MM.1S (cell line): ENCODE data around the gene RASGEF1C.

Experiments
- DNase-seq: peaks from one replicate; pipeline ENCODE4 v3.0.0-alpha.2; 2015
- H2AFZ ChIP-seq: fragments of 300-600 bp; sonication (generic); 2 replicates; pipeline ENCODE4 v1.6.0; 2016; ENCODE audit warnings: antibody characterized with exemption, low read length
- H3F3A ChIP-seq: fragments of 300-600 bp; sonication (generic); 2 replicates; pipeline ENCODE4 v1.6.1; 2016; ENCODE audit warnings: mild to moderate bottlenecking, antibody characterized with exemption, low read length, moderate library complexity, mixed read lengths; ENCODE audit not compliant: insufficient read depth
- H3K27ac ChIP-seq: fragments of 300-600 bp; sonication (generic); 2 replicates; pipeline ENCODE4 v1.5.1; 2016; ENCODE audit warnings: mild to moderate bottlenecking, low read length
- H3K27me3 ChIP-seq: fragments of 300-600 bp; sonication (generic); replicated peaks from 2 replicates; pipeline ENCODE4 v1.6.0; 2016; ENCODE audit warnings: low read length; ENCODE audit not compliant: insufficient read depth
- H3K36me3 ChIP-seq: fragments of 300-600 bp; sonication (generic); replicated peaks from 2 replicates; pipeline ENCODE4 v1.6.1; 2016; ENCODE audit warnings: mild to moderate bottlenecking, low read length, mixed read lengths; ENCODE audit not compliant: insufficient read depth
- H3K4me1 ChIP-seq: fragments of 300-600 bp; sonication (generic); 2 replicates; pipeline ENCODE4 v1.6.1; 2016; ENCODE audit warnings: low read length, mixed read lengths
- H3K4me2 ChIP-seq: fragments of 300-600 bp; sonication (generic); 2 replicates; pipeline ENCODE4 v1.6.0; 2016; ENCODE audit warnings: low read depth, low read length
- H3K4me3 ChIP-seq: fragments of 300-600 bp; sonication (generic); 2 replicates; pipeline ENCODE4 v1.5.1; 2016; ENCODE audit warnings: low read length, mixed read lengths
- H3K79me2 ChIP-seq: fragments of 300-600 bp; sonication (generic); 2 replicates; pipeline ENCODE4 v1.6.1; 2016; ENCODE audit warnings: mixed run types, low read length, mixed read lengths
- H3K9ac ChIP-seq: fragments of 300-600 bp; sonication (generic); 2 replicates; pipeline ENCODE4 v1.6.1; 2016; ENCODE audit warnings: low read length, mixed read lengths
- H3K9me2 ChIP-seq: fragments of 300-600 bp; sonication (generic); replicated peaks from 2 replicates; pipeline ENCODE4 v1.6.1; 2016; ENCODE audit warnings: mild to moderate bottlenecking, low read length, mixed read lengths; ENCODE audit not compliant: insufficient read depth
- H3K9me3 ChIP-seq: fragments of 300-600 bp; sonication (generic); replicated peaks from 2 replicates; pipeline ENCODE4 v1.6.1; 2016; ENCODE audit warnings: mild to moderate bottlenecking, low read length, mixed read lengths; ENCODE audit not compliant: insufficient read depth
- H4K20me1 ChIP-seq: fragments of 300-600 bp; sonication (generic); 2 replicates; pipeline ENCODE4 v1.6.1; 2016; ENCODE audit warnings: mild to moderate bottlenecking, low read length, moderate library complexity, mixed read lengths; ENCODE audit not compliant: insufficient read depth
- CTCF ChIP-seq: fragments of 300-600 bp; sonication (generic); IDR thresholded peaks from 2 replicates; pipeline ENCODE4 v1.5.1; 2016; ENCODE audit warnings: antibody characterized with exemption, low read length, mixed read lengths
- EZH2 ChIP-seq: fragments of 300-600 bp; sonication (generic); optimal IDR thresholded peaks from 2 replicates; pipeline ENCODE3; 2017; ENCODE audit warnings: low read depth, mild to moderate bottlenecking, antibody characterized with exemption, low read length, mixed read lengths
- EZH2phosphoT487 ChIP-seq: fragments of 300-600 bp; sonication (generic); IDR thresholded peaks from 2 replicates; pipeline ENCODE4 v1.6.1; 2018; ENCODE audit warnings: antibody characterized with exemption, low read length

RASGEF1C gene

GRCh38 chr5:180075703-180076102, 133.3 kb downstream of the RASGEF1C start:
- no peak overlapping the region for H3K4me2 ChIP-seq
- H4K20me1 ChIP-seq: no peaks in the 10 kb centered on the region
- H3K9ac ChIP-seq: no peak overlapping the region
- no peak overlapping the region for H3K4me3 ChIP-seq
- H2AFZ ChIP-seq: no peak overlapping the region
- 0 out of 2 replicates have a peak, but pooled peaks cover 3% of the 10 kb centered on the region for H3F3A ChIP-seq
- no peaks in the 10 kb centered on the region for H3K9me3 ChIP-seq
- no peaks in the 10 kb centered on the region for H3K79me2 ChIP-seq
- TF ChIP-seq CTCF (no peak), EZH2phosphoT487 (no peak), EZH2 (no peak)
- H3K27me3 ChIP-seq: 0 out of 2 replicates have a peak, but pooled peaks cover 3% of the 10 kb centered on the region
- no peak overlapping the region for H3K27ac ChIP-seq
- H3K9me2 ChIP-seq: no peaks in the 10 kb centered on the region
- no peaks in the 10 kb centered on the region for H3K36me3 ChIP-seq
- peaks cover 11% of the 10 kb centered on the region for H3K4me1 ChIP-seq
- no peak for DNase-seq

GRCh38 chr5:180074462-180074861, 134.5 kb downstream of the RASGEF1C start:
- H3K9me2 ChIP-seq: no peaks in the 10 kb centered on the region
- no peaks in the 10 kb centered on the region for H4K20me1 ChIP-seq
- no peak for DNase-seq
- no peak overlapping the region for H2AFZ ChIP-seq
- no peaks in the 10 kb centered on the region for H3K36me3 ChIP-seq
- no peaks in the 10 kb centered on the region for H3K79me2 ChIP-seq
- H3K9me3 ChIP-seq: no peaks in the 10 kb centered on the region
- H3F3A ChIP-seq: 0 out of 2 replicates have a peak, but pooled peaks cover 3% of the 10 kb centered on the region
- H3K27me3 ChIP-seq: peaks cover 3% of the 10 kb centered on the region; the same call in 1 of the 2 replicates
- 0 out of 2 replicates have a peak, but pooled peaks cover 7% of the 10 kb centered on the region for H3K4me1 ChIP-seq
- no peak overlapping the region for H3K9ac ChIP-seq
- H3K4me2 ChIP-seq: no peak overlapping the region
- TF ChIP-seq EZH2: no peak
- TF ChIP-seq CTCF: no peak
- TF ChIP-seq EZH2phosphoT487: no peak
- no peak overlapping the region for H3K27ac ChIP-seq
- H3K4me3 ChIP-seq: no peak overlapping the region

DNA sequence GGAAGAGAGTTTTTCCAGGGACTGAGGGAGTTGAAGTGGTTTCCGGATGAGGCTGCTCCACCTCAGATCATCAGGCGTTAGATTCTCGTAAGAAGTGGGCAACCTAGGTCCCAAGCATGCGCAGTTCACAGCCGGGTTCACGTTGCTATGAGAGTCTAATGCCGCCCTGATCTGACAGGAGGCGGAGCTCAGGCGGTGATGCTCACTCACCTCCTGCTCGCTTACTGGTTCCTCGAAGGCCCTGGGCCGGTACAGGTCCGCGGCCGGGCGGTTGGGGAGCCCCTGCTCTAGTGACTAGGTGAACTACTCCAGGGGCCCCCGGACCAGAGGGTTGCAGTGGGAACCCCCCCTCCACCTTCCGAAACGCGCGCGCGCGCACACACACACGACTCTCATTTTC, 136.5 kb downstream of the RASGEF1C start:
- H3K36me3 ChIP-seq: no peaks in the 10 kb centered on the region
- DNase-seq: no peak
- no peaks in the 10 kb centered on the region for H4K20me1 ChIP-seq
- no peak overlapping the region for H2AFZ ChIP-seq
- no peaks in the 10 kb centered on the region for H3K79me2 ChIP-seq
- H3K4me2 ChIP-seq: no peak overlapping the region
- H3K9me2 ChIP-seq: no peaks in the 10 kb centered on the region
- no peak overlapping the region for H3K9ac ChIP-seq
- H3K4me3 ChIP-seq: no peak overlapping the region
- no peaks in the 10 kb centered on the region for H3K4me1 ChIP-seq
- TF ChIP-seq EZH2phosphoT487 (no peak), EZH2 (no peak), CTCF (no peak)
- no peak overlapping the region for H3K27ac ChIP-seq
- H3K9me3 ChIP-seq: no peaks in the 10 kb centered on the region
- peaks cover 4% of the 10 kb centered on the region; the same call in 1 of the 2 replicates for H3K27me3 ChIP-seq
- H3F3A ChIP-seq: no peaks in the 10 kb centered on the region

- Histone ChIP-seq H3K27ac (no peak overlapping the region), H3K27me3 (peaks cover 8% of the 10 kb centered on the region; the same call in 1 of the 2 replicates), H4K20me1 (no peaks in the 10 kb centered on the region), H3K9me2 (no peaks in the 10 kb centered on the region), H3K9me3 (no peaks in the 10 kb centered on the region), H3F3A (no peaks in the 10 kb centered on the region), H3K79me2 (no peaks in the 10 kb centered on the region), H3K9ac (no peak overlapping the region), H3K4me3 (no peak overlapping the region), H3K4me2 (no peak overlapping the region), H2AFZ (no peak overlapping the region), H3K36me3 (no peaks in the 10 kb centered on the region), H3K4me1 (no peaks in the 10 kb centered on the region)
- TF ChIP-seq EZH2: no peak
- no peak for TF ChIP-seq EZH2phosphoT487
- no peak for TF ChIP-seq CTCF
- DNase-seq: no peak
Measured at GRCh38 chr5:180072256-180072548, 136.8 kb downstream of the RASGEF1C start.
